Glomerular endothelial cell (primary cell): Measurements from ENCODE around the gene BRF1. TPM values are rescaled to one million over a fixed set of nuclear protein-coding genes. Genes with fewer than 3 reads are reported as not detected.
"Not testable (repeated sequence)": the region's sequence is repeated elsewhere in the genome, so short reads cannot be mapped to it uniquely, and the experiment has no call there.

ENCODE experiments used
- DNase-seq: peaks from one replicate; pipeline ENCODE4 v3.0.0-alpha.2; 2011; ENCODE audit warnings: low read depth, low spot score; ENCODE audit errors: extremely low read depth
- total RNA-seq: library from RNA; depleted of rRNA; stranded (reverse); fragments of >200 nt; gene quantifications from 2 replicates; pipeline ENCODE4 v1.2.3, GENCODE V29; 2015

BRF1 gene
- total RNA-seq, 1 donor from 2014 or later, result 63.4 TPM

DNA sequence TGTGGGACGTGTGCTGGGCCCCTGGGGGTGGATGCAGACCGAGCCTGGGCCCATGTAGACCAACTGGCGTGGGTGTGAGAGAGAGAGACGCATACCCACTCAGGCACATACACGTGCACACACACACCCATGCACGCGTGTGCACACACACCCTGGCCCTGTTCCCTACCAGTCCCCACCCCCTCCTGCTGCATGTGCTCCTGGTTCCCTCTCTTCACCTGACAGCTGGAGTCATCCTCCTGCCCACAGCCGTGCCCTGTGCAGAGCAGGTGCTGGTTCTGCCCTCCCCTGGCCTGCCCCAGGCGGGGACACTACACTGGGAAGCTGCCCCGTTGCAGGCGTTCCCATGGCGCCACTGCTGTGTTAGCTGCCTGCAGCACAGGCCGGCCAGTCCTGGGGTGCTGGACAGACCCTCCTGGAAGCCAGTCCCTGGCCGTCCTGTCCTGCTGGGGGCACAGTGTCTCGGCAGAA is 32.3 kb upstream of the BRF1 start:
- no peak for DNase-seq

DNA sequence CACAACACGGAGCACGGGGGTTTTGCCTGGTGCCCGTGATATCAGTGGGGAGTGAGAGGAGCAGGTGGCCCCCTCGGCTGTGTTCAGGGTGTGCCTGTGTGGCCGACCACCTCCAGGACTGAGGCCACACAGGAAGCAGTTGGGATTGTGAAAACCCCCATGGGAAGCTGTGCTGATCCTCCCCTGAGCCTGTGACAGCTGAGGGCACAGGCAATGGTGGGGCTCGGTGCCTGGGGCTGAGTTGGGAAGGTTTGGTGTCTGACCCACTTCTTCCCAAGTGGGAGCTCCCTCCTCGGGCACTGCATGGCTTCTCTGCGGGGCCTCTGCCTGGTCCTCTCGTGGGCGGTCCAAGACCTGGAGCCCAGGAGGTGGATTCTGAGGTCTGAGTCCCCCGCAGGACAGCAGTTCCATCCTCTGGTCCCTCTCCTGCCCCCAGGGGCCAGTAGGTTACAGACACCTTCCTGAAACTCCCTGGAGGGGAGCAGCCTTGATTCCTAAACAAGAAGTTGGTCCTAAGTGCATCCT is 31.6 kb upstream of the BRF1 start:
- no peak for DNase-seq

DNA sequence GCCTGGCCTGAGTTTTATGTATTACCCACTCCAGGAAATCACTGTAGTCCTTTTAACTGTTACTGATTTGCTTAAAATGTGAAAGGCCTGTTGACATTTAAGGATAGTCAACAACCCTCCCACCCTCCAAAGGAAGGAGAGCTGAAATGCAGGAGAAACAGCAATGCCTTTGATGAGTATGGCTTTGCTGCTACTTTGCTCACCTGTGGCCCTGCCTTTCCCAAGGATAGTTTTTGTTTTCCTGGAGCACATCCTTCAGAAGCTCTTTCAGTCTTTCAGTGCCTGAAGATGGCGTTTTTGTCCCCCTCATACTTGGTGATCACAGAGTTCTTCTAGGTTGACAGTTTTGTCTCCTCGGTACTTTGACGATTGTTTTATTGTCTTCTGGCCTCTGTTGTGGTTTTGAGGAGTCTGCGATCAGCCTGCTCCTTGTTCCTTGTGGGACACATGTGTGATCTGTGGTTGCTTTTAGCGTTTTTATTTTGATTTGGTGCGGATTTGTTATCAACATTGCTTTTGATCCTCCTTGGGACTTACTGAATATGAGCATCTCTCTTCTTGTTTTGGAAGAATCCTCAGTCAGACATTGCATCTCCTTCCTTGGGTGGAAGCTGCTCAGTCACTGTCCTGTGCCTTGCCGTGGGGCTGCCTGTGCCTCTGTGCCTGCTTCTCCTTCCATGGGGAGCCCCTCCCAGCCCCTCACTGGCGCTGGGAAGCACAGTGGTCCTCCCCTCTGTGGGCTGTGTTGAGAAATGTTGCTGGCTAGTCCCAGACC is 31.0 kb upstream of the BRF1 start:
- no peak for DNase-seq

DNA sequence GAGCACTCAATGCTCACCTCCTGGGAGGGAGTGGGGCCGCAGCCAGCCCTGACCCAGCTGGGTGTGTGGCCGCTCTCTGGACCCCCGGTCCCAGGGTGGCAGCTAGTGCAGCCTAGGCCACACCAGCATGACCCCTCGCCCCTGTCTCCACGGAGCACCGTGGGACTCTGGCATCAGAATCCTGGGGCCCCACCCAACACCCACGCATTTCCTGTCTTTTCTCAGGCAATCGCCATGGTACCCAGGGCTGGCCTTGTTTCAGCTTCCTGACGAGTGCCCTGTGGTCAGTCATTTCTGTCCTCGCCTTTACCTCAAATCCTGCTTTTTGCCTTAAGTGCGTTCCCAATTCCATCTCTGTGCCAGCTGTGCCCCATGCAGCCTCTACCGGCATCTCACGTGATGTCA is 29.7 kb upstream of the BRF1 start:
- DNase-seq, result no peak

DNA sequence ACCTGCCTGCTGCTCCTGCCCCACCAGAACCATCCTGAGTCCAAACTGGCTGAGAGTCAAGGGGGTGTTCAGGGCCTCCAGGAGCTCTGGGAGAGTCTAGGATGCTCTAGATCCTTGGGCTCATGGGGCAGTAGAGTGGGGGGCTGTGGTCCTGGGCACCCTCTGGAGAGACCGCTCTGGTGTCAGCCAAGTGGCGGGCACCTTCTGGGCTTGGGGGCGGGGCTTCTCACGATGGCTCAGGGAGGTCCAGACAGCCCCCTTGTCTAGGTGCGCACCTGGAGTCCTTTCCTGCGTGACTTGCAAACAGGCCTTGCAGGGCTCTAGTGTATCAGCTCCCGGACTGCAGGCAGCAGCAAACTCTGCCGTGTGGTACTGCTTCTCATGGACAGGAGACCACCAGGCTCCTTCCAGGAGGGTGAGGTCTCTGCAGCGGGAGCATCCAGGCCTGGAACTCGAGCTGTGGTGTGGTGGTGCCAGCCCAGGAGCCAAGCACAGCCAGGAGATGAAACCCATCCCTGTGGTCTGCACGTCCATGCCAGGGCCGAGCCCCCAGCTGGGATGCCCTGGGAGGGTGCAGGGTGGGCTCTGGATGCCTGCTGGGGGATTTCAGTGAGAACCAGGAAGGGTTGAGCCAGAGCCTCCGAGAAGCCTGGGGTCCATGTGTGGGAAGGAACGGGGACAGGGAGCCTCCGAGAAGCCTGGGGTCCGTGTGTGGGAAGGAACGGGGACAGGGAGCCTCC is 28.8 kb upstream of the BRF1 start:
- no peak for DNase-seq

DNA sequence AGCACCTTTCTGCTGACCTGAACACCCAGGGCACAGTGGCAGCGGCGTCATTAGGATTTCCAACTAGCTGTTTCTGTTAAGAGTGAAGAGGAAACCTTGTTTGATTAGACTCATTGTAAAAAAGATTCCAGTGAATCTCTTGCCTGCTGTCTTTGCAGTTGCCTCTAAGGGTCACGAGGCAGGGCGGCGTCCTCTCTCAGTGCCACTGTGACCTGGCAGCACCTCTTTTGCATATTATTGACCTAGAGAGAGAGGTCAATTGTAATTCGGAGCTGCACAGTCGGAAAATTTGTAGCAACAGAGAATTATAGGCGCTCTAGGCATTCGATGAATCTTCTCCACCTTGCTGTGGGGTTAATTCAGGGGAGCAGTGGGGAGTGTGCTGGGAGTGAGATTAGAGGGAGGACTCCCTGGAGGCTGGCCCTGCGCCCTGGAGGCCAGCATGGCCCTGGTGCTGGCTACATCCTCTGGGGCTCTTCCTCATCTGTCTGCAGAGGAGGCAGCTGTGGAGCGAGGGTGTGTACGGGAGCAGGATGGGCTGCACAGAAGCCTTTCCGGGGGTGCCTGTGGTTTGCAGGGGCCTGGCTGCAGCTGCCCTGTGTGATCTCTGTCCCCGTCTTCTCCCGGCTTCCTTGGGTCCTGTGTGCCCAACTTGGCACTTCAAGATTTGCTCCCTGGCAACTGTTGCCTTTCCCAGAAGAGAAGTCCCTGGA is 28.0 kb upstream of the BRF1 start:
- no peak for DNase-seq

DNA sequence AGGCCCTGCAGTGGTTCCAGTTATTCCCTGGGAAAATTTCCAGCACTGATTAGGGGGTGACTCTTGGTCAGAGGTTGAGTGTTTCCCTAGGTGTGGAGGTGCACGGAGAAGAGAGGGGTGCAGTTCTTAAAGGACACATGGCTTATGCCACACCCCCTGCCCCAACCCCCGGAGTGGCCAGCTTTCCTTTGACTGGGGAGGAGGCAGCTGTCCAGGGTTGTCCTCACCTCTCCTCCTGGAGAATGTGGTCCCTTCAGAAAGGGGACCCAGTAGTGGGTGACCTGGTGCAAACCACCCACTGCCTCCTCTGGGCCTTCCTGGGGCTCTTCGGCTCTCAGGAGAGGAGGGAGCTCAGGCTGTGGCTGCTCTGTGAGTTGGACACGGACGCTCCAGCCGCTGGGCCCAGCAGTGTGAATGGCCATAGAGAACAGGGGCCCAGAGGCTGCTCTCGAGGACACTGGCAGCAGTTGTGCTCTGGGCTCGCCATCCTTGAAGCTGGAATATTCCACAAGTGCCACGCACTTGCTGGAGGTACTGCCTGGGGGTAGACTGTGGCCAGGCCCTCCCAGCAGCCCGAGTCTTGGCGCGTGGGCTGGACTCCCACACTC is 27.4 kb upstream of the BRF1 start:
- no peak for DNase-seq

DNA sequence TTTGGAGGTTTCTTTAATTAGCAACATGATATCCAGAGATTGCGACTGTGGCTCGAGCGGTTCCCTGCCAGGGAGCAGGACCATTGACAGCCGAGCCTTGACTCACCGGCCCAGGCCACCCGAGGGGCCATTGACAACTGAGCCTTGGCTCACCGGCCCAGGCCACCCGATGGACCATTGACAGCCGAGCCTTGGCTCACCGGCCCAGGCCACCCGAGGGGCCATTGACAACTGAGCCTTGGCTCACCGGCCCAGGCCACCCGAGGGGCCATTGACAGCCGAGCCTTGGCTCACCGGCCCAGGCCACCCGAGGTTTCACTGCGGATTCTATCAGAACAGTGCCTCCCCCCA is 26.9 kb upstream of the BRF1 start:
- DNase-seq, result not testable (repeated sequence)

DNA sequence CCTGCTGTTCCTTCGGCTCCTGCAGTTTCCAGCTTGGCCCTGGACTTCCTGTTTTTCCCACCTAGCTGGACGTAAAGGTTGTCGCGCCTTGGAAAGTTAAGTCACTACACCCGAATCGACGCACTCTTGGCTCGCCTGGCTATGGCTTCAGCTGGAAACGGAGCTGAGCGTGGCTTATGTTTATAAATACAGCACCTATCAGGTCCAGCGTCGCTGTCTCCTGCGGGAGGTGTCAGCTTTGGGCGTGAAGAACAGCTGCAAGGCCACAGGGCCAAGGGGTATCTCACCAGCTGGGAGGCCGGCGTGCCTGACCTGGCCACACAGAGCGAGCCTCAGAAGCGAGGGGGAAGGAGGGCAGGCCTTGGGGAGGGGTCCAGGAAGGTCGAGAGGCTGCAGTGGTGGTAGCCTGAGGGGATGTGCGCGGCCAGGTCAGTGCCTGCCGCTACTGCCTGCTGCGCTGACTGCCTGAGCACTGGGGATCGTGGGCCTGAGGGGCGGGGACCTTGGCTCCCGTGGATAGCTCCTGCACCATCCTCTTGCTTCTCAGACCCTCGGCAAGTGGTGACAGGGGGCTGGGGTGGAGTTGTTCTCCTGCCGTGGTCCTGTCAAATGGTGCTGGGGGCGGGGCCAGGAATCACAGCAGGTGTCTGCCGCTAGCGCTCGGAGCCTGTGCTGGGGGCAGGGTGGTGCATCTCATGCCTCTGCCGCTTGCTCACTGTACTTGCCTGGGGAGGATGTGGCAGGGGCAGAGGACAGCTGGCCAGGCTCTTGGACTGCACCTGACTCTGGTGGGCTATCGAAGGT is 26.3 kb upstream of the BRF1 start:
- no peak for DNase-seq

DNA sequence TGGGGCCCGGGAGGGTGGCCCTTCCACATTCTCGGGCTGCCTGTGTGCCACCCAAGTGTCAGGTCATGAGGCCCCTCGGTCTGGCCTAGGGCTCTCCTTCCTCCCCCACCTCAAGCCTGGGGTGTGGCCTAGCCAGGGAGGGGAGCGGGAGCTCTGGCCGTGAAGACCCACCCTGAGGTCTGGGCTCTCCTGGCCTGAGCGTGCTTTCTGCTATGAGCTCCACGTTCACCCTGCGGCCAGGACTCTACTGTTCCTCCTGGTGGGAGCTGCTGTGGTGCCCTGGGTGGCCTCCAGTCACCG is 25.7 kb upstream of the BRF1 start:
- no peak for DNase-seq

DNA sequence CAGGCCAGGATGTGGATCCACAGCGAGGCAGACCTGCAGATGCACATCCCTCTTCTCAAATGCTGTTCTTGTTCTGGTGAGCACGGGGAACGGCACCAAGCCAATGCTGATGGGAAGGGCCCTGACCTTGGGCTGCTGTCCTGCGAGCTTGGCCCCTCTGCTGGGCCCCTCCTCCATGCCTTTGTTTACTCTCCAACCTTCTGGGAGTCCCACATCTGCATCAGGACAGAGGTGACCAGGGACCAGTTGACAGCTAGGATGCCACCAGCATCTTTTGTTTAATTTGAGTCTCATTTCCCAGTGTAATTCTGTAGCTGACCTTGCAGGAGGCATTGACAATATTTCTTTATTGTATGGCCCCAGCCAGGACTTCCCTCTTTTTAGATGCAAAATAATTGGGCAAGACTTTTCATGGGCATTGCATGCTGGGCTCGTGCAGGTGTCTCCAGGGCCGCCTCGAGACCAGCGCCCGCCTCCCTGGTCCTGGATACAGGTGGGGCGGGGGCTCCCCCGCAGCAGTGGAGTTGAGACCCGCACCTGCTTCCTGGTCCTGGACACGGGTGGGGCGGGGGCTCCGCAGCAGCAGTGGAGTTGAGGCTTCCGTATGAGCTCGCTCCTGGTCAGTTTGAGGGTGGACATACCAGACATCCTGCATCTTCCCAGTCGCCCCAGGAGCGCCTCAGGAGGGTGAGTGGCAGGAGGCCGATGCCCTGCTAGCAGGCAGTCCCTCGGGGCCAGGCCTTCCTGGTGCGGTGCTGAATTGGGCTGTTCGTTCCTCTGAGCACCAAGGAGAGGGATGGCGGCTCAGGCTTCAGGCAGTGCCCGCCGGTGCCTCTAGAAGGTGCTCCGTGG is 25.1 kb upstream of the BRF1 start:
- no peak for DNase-seq

DNA sequence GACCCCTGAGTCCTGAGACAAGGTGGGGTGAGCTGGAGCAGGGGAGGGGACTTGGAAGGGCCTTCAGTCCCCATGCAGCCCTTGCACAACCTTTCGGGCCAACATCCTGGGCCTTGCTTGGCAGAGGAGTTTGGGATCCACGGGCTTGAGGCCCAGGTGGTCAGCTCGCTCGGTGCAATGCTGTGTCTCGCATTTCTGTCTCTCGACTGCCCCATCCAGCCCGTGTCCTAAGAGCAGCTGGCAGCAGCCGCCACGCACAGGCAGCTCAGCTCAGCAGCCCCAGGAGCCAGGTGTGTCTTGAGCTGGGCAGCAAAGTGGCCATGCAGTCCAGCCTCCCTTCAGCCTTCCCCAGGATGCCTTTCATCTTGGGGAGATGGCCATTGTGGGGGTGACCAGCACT is 24.5 kb upstream of the BRF1 start:
- DNase-seq, result no peak

DNA sequence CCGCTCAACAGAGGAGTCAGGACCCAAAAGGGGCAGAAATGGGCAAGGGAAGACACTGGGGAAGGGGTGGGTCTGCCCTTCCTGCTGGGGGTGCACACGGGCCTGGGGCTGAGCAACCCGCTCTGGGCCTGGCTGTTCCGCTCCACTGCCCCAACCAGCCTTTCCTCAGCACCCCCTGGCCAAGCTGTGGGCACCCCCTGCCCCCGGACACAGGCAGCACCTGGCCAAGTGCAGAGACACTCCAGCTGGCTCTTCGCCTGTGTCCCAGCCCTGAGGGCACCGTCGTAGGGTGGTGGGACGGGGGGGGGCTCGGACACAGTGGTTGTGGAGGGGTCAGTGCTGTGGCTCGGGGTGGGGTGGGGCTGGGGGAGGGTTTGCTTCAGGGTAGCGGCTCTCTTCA is 24.1 kb upstream of the BRF1 start:
- DNase-seq, result no peak

DNA sequence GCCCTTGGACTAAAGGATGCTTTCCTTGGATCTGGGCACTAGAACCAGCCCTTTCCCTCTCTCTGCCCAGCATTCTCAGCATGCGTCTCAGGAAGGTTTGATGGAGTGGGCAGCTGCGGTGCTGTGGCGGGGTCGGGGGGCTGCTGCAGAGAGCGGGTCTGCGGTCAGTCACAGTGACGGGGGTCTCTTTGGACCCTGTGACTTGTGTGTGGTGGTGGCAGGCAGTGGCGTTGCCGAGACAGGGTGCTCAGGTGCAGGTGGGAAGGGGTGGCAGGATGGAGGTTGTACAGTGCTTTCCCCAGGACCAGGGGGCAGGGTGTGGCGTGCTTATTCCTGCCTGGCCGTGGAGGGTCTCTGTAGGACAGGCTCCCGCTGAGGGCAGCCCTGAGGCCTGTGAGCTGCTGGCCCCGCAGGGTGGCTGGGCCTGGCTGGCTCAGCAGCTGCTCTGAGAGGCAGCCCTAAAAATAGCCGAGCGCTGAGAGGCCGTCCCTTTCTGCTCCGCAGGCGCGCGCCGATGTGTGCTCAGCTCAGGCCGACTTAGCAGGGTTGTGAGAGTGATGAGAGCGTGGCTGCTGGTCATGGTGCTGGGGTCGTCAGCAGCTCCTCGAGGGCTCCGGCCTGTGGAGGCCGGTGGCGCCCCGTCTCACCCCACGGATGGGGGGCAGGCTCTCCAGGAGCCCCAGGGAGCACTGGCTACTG is 23.4 kb upstream of the BRF1 start:
- no peak for DNase-seq

DNA sequence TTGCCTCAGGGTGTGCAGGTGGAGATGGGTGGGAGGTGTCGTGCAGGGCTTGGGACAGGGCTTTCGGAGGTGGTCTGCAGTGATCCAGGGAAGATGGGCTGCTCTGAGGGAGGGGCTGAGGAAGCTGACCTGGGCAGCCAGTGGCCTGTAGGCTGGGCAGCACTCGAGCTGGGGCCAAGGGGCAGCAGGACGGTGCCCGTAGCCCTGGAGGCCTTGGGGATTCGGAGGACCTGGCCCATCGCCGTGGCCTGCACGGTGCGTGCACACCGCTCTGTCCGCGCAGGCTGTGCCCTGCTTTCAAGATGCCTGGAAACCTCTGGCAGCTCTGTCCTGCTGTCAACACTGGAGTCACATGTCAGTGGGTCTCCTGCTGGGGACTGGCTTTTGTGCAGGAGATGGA is 22.9 kb upstream of the BRF1 start:
- no peak for DNase-seq

DNA sequence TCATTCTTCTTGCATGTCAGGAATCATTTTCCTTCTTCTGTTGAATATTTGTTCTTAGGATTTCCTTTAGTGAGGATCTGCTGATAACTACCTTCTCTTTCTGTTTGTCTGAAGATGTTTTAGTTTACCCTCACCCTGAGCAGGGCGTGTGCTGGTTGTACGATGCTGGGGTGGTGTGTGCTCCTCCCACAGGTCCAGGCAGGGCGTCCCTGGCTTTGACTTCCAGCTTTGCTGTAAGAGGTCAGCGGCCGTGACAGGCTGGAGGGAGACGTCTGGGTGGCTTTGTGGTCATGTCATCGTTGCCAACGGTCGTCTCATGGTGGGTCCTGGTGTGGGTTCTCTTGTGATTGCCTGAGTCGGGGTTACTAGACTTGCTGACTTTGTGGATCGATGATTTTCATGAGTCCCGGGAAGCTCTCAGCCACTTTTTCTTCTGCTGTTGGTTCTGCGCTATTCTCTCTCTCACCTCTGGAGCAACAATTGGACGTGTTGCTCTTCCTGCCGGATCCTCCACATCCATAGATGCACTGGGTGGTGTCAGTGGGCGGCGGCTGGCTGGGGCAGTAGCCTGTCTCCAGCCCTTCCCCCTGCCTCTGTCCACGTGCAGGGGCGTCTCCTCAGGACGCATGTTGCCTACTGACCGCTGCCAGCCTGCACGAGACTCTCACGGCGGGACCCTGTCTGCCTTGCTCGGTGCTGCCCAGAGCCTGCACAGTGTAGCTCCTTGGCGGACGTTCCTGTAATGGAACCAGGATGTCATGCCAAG is 22.2 kb upstream of the BRF1 start:
- no peak for DNase-seq

DNA sequence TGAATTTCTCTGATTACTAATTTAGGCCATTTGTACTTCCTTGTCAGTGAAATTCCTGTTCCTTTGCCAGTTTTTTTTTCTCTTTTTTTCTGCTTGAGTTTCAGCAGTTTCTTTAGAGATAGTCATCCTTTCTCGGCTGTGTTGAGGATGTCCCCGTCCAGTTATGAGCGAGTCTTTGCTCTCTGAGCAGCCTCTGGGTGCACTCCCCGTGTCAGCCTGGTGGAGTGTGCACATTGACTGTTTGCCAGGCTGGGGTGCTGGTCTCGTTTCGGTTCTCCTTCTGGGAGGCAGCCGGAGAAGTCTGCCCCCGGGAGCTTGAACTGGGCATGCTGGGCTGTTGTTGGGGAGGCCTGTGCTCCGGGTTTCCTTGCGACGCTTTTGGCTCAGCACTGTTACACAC is 16.7 kb upstream of the BRF1 start:
- DNase-seq, result no peak

DNA sequence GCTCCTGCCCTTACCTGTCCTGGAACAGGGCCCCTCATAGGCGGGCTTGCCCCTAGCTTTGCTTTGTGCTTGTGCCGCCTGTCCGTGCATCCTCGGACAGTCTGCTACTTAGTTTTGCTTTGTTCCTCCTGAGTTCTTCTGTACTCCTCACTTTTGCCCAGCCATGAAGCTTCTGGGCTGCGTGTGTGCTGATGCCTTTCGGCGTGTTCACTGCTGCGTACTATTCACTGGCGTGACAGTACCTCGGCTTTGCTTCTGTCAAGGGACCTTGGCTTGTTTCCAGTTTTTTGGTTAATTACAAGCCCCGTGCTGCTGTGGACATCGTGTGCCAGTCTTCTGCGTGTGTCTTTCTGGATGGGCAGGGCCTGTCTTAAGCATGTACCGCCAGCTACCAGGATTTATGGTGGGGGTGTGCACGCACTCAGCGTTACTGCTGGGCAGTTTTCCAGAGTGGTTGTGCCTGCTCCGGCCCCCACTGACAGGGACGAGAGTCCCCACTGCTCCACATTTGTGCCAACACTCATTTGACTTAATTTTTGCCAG is 16.2 kb upstream of the BRF1 start:
- DNase-seq, result no peak
